ENCODE data around the gene AJUBA. TPM values are rescaled to one million over a fixed set of nuclear protein-coding genes. Genes with fewer than 3 reads are reported as not detected.

Gene AJUBA
- total and polyA plus RNA-seq, 9 donors, result 30.5 to 48.6 (median 40.7) TPM

DNA sequence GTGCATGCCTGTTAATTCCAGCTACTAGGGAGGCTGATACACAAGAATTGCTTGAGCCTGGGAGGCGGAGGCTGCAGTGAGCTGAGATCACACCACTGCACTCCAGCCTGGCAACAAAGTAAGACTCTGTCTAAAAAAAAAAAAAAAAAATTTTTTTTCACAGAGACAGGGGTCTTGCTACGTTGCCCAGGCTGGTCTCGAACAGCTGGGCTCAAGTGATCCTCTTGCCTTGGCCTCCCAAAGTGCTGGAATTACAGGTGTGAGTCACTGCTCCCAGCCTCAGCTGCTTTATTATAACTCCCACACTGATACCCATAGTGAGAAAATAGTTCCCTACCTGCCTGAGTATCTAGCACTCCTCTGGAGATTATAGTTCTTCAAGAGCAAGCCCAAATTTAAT is 36.7 kb downstream of the AJUBA start:
- Histone ChIP-seq H3K36me3 (ENCODE audit: control insufficient read depth, insufficient read depth, low read length) (peaks cover 62% of the 10 kb centered on the region), H3K27ac (ENCODE audit: low read length) (no peak overlapping the region), H3K9me3 (replicated peaks; ENCODE audit: control insufficient read depth, low read depth, low read length) (no peaks in the 10 kb centered on the region), H3K4me3 (ENCODE audit: low read length) (no peak overlapping the region), H3K27me3 (ENCODE audit: control insufficient read depth, insufficient read depth, low read length) (no peaks in the 10 kb centered on the region), H3K4me1 (ENCODE audit: control insufficient read depth, insufficient read depth, low read length) (no peaks in the 10 kb centered on the region)
- 100% methylated on average over 2 of the region's 3 CpGs for WGBS (ENCODE audit: insufficient coverage)
- no peak for DNase-seq

- WGBS (ENCODE audit: insufficient coverage), result no CpG with 5 or more reads among the region's 4 CpGs
- no peaks in the 10 kb centered on the region for H3K4me1 ChIP-seq (ENCODE audit: control insufficient read depth, insufficient read depth, low read length)
Observed at GRCh38 chr14:22939684-22940083, 42.7 kb downstream of the AJUBA start.

GRCh38 chr14:22935156-22935555 is 47.2 kb downstream of the AJUBA start:
- Histone ChIP-seq H3K4me1 (ENCODE audit: control insufficient read depth, insufficient read depth, low read length) (peaks cover under 1% of the 10 kb centered on the region), H3K9me3 (replicated peaks; ENCODE audit: control insufficient read depth, low read depth, low read length) (no peaks in the 10 kb centered on the region), H3K27me3 (ENCODE audit: control insufficient read depth, insufficient read depth, low read length) (no peaks in the 10 kb centered on the region), H3K36me3 (ENCODE audit: control insufficient read depth, insufficient read depth, low read length) (peaks cover 8% of the 10 kb centered on the region), H3K27ac (ENCODE audit: low read length) (no peak overlapping the region), H3K4me3 (ENCODE audit: low read length) (no peak overlapping the region)
- WGBS (ENCODE audit: insufficient coverage), result no CpG with 5 or more reads among the region's 1 CpG
- no peak for DNase-seq

More at GRCh38 chr14:22939684-22940083, 42.7 kb downstream of the AJUBA start:
- no peak for DNase-seq
- Histone ChIP-seq H3K9me3 (replicated peaks; ENCODE audit: control insufficient read depth, low read depth, low read length) (no peaks in the 10 kb centered on the region), H3K27ac (ENCODE audit: low read length) (no peak overlapping the region), H3K27me3 (ENCODE audit: control insufficient read depth, insufficient read depth, low read length) (no peaks in the 10 kb centered on the region), H3K36me3 (ENCODE audit: control insufficient read depth, insufficient read depth, low read length) (peaks cover 27% of the 10 kb centered on the region), H3K4me3 (ENCODE audit: low read length) (no peak overlapping the region)

- Histone ChIP-seq H3K36me3 (ENCODE audit: control insufficient read depth, insufficient read depth, low read length) (peaks cover 3% of the 10 kb centered on the region), H3K9me3 (replicated peaks; ENCODE audit: control insufficient read depth, low read depth, low read length) (no peaks in the 10 kb centered on the region), H3K27ac (ENCODE audit: low read length) (no peak overlapping the region), H3K4me1 (ENCODE audit: control insufficient read depth, insufficient read depth, low read length) (peaks cover 11% of the 10 kb centered on the region), H3K27me3 (ENCODE audit: control insufficient read depth, insufficient read depth, low read length) (no peaks in the 10 kb centered on the region), H3K4me3 (ENCODE audit: low read length) (no peak overlapping the region)
- DNase-seq, result no peak
- no CpG with 5 or more reads among the region's 3 CpGs for WGBS (ENCODE audit: insufficient coverage)
Observed at GRCh38 chr14:22932146-22932545, 50.2 kb downstream of the AJUBA start.

DNA sequence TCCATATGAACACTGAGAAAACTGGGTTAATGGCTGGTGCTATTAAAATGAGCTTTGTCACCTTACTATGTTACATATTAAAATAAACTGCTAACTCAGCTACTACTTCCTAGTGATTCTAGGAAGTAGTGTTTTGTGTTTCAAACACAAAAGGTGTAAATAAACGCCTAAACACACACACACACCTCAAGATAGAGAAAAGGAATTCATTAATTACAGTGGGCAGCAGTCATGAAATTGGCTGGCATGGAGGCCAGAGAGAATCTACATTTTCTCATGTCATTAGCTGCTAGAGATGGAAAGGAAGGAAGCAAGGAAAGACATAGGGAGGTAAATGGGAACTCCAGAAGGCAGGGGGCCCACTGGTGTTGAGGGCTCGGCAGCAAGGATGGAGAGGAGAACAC is 52.4 kb downstream of the AJUBA start:
- Histone ChIP-seq H3K27ac (ENCODE audit: low read length) (peak overlapping the region; percentile 95), H3K9me3 (replicated peaks; ENCODE audit: control insufficient read depth, low read depth, low read length) (no peaks in the 10 kb centered on the region), H3K4me3 (ENCODE audit: low read length) (peak overlapping the region; percentile 96), H3K27me3 (ENCODE audit: control insufficient read depth, insufficient read depth, low read length) (no peaks in the 10 kb centered on the region), H3K4me1 (ENCODE audit: control insufficient read depth, insufficient read depth, low read length) (peaks cover 13% of the 10 kb centered on the region), H3K36me3 (ENCODE audit: control insufficient read depth, insufficient read depth, low read length) (peaks cover 22% of the 10 kb centered on the region)
- DNase-seq, result no peak
- WGBS (ENCODE audit: insufficient coverage), result 0% methylated on average over 1 of the region's 2 CpGs

DNA sequence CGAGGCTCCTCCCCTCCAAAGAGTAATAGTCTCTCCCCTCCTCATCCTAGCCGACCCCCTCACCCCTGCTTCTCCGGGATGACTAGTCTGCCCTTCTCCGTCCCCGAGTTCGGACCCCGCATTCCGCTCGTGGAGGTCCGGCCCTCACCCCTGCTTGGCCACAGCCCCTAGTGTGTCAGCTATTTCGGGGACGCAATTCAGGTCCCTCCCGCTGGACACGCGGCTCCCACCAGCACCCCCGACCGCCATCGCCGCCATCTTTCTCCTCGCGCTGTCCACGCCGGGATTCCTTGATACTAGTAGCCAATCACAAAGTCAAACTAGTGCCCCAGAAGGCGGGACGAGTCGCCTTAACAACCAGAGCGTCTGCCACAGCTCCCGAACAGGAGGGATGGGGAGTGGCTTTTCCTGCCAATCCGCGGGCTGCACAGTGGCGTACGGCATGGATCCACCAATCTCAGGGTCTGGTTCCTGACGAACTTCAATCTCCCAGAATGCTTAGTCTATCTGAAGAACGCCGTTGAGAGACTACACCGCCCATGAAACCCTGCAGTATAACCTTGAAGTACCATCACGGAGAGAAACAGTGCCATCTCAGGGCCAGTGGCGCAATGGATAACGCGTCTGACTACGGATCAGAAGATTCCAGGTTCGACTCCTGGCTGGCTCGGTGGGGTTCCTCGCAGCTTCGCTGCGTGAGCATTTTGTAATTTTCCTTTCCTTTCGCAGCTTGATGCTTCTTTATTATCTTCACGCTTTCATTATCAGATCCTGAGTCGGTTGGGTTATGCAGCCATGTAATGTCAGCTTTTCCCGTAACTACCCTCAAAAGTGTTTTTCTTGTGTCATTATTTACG is 53.0 kb downstream of the AJUBA start, which contains the start of gene PRMT5:
Gene PRMT5, minus strand, starts transcription at position 273 of the 857 bp plus-strand sequence. Its CDS starts 15 bp downstream, at position 258.
- Histone ChIP-seq H3K9me3 (replicated peaks; ENCODE audit: control insufficient read depth, low read depth, low read length) (no peaks in the 10 kb centered on the region), H3K4me3 (ENCODE audit: low read length) (peak within 1 kb of the TSS; percentile 96), H3K4me1 (ENCODE audit: control insufficient read depth, insufficient read depth, low read length) (peaks cover 13% of the 10 kb centered on the region), H3K36me3 (ENCODE audit: control insufficient read depth, insufficient read depth, low read length) (peaks cover 28% of the 10 kb centered on the region), H3K27ac (ENCODE audit: low read length) (peak within 1 kb of the TSS; percentile 95), H3K27me3 (ENCODE audit: control insufficient read depth, insufficient read depth, low read length) (no peaks in the 10 kb centered on the region)
- 0% methylated on average over 41 of the region's 51 CpGs for WGBS (ENCODE audit: insufficient coverage)
- peak; percentile 100 for DNase-seq

GRCh38 chr14:22928237-22929103 is 53.9 kb downstream of the AJUBA start:
- WGBS (ENCODE audit: insufficient coverage), result 5% methylated on average over 11 of the region's 12 CpGs
- peaks cover 13% of the 10 kb centered on the region for H3K4me1 ChIP-seq (ENCODE audit: control insufficient read depth, insufficient read depth, low read length)
- peaks cover 37% of the 10 kb centered on the region for H3K36me3 ChIP-seq (ENCODE audit: control insufficient read depth, insufficient read depth, low read length)
- no peak for DNase-seq
- H3K4me3 ChIP-seq (ENCODE audit: low read length), result peak overlapping the region; percentile 96
- H3K9me3 ChIP-seq (replicated peaks; ENCODE audit: control insufficient read depth, low read depth, low read length), result no peaks in the 10 kb centered on the region
- H3K27ac ChIP-seq (ENCODE audit: low read length), result peak overlapping the region; percentile 95
- no peaks in the 10 kb centered on the region for H3K27me3 ChIP-seq (ENCODE audit: control insufficient read depth, insufficient read depth, low read length)

DNA sequence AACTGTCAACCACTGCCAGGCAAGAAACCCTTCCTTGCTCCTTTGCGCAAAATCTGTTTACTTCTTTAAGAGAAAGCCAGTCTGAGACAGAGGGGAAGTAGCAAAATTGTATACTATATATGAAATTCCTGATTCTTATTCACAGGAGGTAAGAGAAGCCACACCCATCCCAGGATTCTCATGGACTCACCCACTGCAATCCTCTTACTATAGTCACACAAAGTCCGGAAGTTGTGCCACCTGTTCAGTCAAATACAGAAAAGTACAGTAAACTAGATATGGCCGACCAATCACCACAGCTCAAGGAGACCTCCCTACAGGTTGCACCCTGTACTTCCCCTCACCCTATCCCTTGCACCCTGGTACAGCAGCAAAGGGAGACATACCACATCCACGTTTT is 56.0 kb downstream of the AJUBA start:
- DNase-seq, result no peak
- Histone ChIP-seq H3K4me1 (ENCODE audit: control insufficient read depth, insufficient read depth, low read length) (peaks cover 13% of the 10 kb centered on the region), H3K4me3 (ENCODE audit: low read length) (no peak overlapping the region), H3K9me3 (replicated peaks; ENCODE audit: control insufficient read depth, low read depth, low read length) (no peaks in the 10 kb centered on the region), H3K36me3 (ENCODE audit: control insufficient read depth, insufficient read depth, low read length) (peaks cover 55% of the 10 kb centered on the region), H3K27ac (ENCODE audit: low read length) (no peak overlapping the region), H3K27me3 (ENCODE audit: control insufficient read depth, insufficient read depth, low read length) (no peaks in the 10 kb centered on the region)
- no CpG with 5 or more reads among the region's 4 CpGs for WGBS (ENCODE audit: insufficient coverage)

GRCh38 chr14:22925513-22925912 is 56.8 kb downstream of the AJUBA start:
- 100% methylated on average over 5 of the region's 8 CpGs for WGBS (ENCODE audit: insufficient coverage)
- H3K36me3 ChIP-seq (ENCODE audit: control insufficient read depth, insufficient read depth, low read length), result peaks cover 63% of the 10 kb centered on the region
- no peaks in the 10 kb centered on the region for H3K27me3 ChIP-seq (ENCODE audit: control insufficient read depth, insufficient read depth, low read length)
- H3K4me1 ChIP-seq (ENCODE audit: control insufficient read depth, insufficient read depth, low read length), result peaks cover 13% of the 10 kb centered on the region
- no peak overlapping the region for H3K4me3 ChIP-seq (ENCODE audit: low read length)
- no peaks in the 10 kb centered on the region for H3K9me3 ChIP-seq (replicated peaks; ENCODE audit: control insufficient read depth, low read depth, low read length)
- no peak for DNase-seq
- no peak overlapping the region for H3K27ac ChIP-seq (ENCODE audit: low read length)

- peaks cover 68% of the 10 kb centered on the region for H3K36me3 ChIP-seq (ENCODE audit: control insufficient read depth, insufficient read depth, low read length)
- no peaks in the 10 kb centered on the region for H3K9me3 ChIP-seq (replicated peaks; ENCODE audit: control insufficient read depth, low read depth, low read length)
- H3K4me1 ChIP-seq (ENCODE audit: control insufficient read depth, insufficient read depth, low read length), result peaks cover 16% of the 10 kb centered on the region
- H3K27ac ChIP-seq (ENCODE audit: low read length), result no peak overlapping the region
- H3K4me3 ChIP-seq (ENCODE audit: low read length), result no peak overlapping the region
- H3K27me3 ChIP-seq (ENCODE audit: control insufficient read depth, insufficient read depth, low read length), result no peaks in the 10 kb centered on the region
- DNase-seq, result no peak
- WGBS (ENCODE audit: insufficient coverage), result 100% methylated on average over 1 of the region's 5 CpGs
Observed at GRCh38 chr14:22923746-22924145, 58.6 kb downstream of the AJUBA start.
